HG03039 (cell line): ENCODE data around the gene HYOU1.
"Not testable (repeated sequence)": the region's sequence is repeated elsewhere in the genome, so short reads cannot be mapped to it uniquely, and the experiment has no call there.

Experiments
- ATAC-seq: cut with Tn5 transposase; IDR thresholded peaks from one replicate; pipeline ENCODE4 v1.9.1; 2021; ENCODE audit warnings: mild to moderate bottlenecking, moderate library complexity; ENCODE audit not compliant: unreplicated experiment

HYOU1 gene

GRCh38 chr11:119057000-119057769, at the start of gene HYOU1:
HYOU1 (minus strand) TSS chr11:119057205; CDS start chr11:119056160, 1,045 bp downstream.
- ATAC-seq = peak; percentile 81

GRCh38 chr11:119103793-119104192, 46.8 kb upstream of the HYOU1 start:
- no peak for ATAC-seq

GRCh38 chr11:119103161-119103664, 46.2 kb upstream of the HYOU1 start:
- not testable (repeated sequence) for ATAC-seq

- peak; percentile 64 for ATAC-seq
Measured at GRCh38 chr11:119101759-119102423, 44.9 kb upstream of the HYOU1 start, which contains the start of gene DPAGT1. DPAGT1 (minus strand) TSS chr11:119101853; CDS start chr11:119101655, 198 bp downstream.

- peak; percentile 2 for ATAC-seq
Measured at GRCh38 chr11:119100994-119101758, 44.2 kb upstream of the HYOU1 start.

GRCh38 chr11:119100246-119100970, 43.4 kb upstream of the HYOU1 start:
- ATAC-seq = no peak

GRCh38 chr11:119099711-119100110, 42.7 kb upstream of the HYOU1 start:
- no peak for ATAC-seq

GRCh38 chr11:119095066-119095880, 38.3 kb upstream of the HYOU1 start:
- ATAC-seq = peak; percentile 69

- ATAC-seq = peak; percentile 23
Measured at GRCh38 chr11:119094816-119095065, 37.7 kb upstream of the HYOU1 start.

GRCh38 chr11:119093942-119094815, 37.2 kb upstream of the HYOU1 start:
- ATAC-seq = peak; percentile 6

GRCh38 chr11:119092880-119093842, 36.2 kb upstream of the HYOU1 start:
- ATAC-seq = no peak

- ATAC-seq = no peak
Measured at GRCh38 chr11:119091966-119092879, 35.2 kb upstream of the HYOU1 start.

GRCh38 chr11:119091178-119091577, 34.2 kb upstream of the HYOU1 start:
- ATAC-seq = no peak

- ATAC-seq = no peak
Measured at GRCh38 chr11:119089319-119089718, 32.3 kb upstream of the HYOU1 start.

- no peak for ATAC-seq
Measured at GRCh38 chr11:119088406-119088805, 31.4 kb upstream of the HYOU1 start.

GRCh38 chr11:119087747-119088241, 30.8 kb upstream of the HYOU1 start:
- no peak for ATAC-seq

- ATAC-seq = no peak
Measured at GRCh38 chr11:119087123-119087522, 30.1 kb upstream of the HYOU1 start.
